GM08714 (cell line): ENCODE data around the gene FDXACB1.

Experiments
- H3K4me3 ChIP-seq: fragments of 200-500 bp; sonication (Bioruptor generic); 2 replicates; pipeline ENCODE4 v1.5.1; 2014; ENCODE audit warnings: mild to moderate bottlenecking, low read length, inconsistent platforms
- ZNF274 ChIP-seq: IDR thresholded peaks from 2 replicates; pipeline ENCODE4 v1.6.1; 2012; ENCODE audit warnings: mild to moderate bottlenecking, low read depth, low read length

The FDXACB1 gene

DNA sequence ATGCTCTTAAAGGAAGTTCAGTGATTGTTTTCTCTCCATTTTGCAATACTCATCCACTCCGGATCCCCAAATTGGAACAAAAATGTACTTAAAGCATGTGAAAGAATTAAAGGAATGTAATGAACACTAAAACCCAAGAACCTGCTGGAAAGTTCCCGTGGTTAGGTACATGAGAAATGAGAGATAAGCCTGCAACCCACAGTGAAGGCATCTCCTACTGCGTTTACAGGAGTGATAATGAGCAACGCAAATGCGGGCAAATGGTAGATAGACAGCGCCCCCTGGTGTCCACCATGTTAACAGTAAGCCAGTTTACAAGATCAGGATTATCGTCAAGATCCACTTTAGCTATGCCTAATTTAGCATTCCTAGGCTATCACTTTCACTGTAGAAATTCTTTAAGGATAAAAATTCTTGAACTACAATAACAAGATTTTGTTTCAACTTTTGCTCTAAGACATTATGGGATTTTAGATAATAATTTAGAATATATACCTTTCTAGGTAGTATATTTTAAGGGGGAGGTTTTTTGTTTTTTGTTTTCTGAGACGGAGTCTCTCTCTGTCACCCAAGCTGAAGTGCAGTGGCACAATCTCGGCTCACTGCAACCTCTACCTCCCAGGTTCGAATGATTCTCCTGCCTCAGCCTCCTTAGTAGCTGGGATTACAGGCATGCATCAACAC lies 37.5 kb downstream of the FDXACB1 start:
- no peak overlapping the region for H3K4me3 ChIP-seq
- no peak for TF ChIP-seq ZNF274

DNA sequence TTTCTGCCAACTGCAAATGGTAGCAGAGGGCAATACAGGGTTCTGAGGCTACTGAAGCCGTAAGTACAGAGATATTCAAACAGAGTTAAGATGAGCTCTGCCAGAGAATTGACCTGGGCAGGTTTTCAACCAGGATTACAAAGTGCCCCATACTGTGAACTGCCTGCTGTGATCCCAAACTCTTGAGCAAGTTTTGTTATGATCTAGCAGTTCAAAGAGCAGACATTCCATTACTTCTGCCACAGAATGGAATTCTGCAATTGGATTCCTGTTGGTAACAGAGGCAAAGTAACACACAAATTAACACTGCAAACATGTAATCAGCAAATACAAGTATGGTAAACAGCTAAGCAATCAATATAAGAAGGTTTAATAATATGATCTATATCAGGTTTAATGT lies 38.8 kb downstream of the FDXACB1 start:
- no peak for TF ChIP-seq ZNF274
- no peak overlapping the region for H3K4me3 ChIP-seq

DNA sequence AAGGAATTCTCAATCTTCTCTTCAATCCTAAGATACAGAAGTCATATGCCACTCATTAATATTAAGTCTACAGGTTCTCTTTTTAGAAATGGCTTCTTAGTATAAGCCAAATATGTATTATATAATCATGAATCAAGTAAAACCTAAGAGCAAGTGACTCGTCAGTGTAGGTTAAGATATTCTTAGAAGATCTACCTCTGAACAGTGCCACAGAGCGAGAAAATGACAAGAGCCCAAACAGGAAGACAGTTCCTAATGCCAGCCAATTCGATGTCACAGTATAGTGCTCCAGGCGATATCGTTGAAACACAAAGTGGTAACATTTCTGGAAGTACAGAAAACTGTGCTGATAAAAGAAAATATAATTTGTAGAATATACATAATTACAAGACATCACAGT lies 40.9 kb downstream of the FDXACB1 start:
- no peak for TF ChIP-seq ZNF274
- H3K4me3 ChIP-seq: no peak overlapping the region

DNA sequence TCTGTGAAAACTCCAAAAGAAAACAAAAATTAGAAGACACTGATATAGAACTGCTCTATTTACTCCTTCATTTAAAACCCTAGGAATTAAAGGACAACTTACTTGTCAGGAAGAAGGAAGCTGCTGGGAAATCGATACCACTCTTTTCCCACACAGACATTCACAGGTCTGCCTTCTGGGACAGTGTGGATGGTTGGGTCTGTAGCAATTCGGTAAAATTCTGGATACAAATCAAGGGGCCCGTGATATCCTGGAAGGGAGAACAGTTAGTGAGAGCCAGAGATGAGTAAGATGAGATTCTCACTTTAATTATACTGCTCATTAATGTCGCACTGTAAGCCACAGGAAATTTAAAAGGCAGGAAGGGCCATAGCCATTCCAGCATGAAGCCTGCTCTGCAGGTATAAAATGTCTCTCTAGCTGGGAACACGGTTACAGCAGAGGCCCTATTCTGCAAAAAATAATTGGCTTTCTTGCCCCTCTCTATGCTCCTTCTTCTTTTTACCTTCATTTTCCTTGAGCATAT lies 41.5 kb downstream of the FDXACB1 start:
- peak overlapping the region; percentile 36; the same call in 1 of the 2 replicates for H3K4me3 ChIP-seq
- no peak for TF ChIP-seq ZNF274

DNA sequence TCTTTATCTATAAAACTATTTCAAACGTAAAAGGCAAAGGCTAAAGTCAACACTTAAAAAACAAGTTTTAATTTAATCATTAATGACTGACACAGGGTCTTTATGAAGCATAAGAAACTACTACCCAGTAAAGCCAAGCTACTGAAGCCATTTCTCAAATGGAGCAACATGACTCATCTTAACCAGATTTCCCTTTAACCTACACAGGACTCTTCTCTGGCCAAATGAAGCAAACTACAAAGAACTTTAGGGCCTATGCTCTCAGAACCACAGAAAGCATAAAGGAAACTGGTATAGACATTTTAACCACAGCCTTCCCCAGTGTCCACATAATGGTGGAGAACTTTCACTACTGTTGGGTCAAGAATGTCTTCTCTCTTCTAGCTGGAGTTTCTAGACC lies 42.2 kb downstream of the FDXACB1 start:
- H3K4me3 ChIP-seq: no peak overlapping the region
- TF ChIP-seq ZNF274: no peak

DNA sequence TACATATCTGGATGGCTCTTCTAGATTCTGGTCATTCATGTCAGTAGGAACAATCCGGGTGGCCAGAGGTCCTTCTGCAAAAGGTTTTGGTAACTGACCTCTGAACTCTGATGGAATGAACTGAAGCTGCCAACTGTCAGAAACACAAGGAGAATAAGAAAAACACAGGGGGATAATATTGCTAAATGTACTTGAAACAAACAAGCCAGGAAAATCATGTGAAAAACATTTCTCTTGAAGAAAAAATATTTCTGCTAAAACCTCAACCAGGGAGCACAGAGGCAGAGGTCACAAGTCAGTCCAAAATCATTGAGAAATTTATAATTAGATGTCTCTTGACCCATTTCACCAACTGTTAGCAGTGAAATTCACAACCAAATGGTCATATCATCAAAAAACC lies 42.8 kb downstream of the FDXACB1 start:
- H3K4me3 ChIP-seq: no peak overlapping the region
- TF ChIP-seq ZNF274: no peak

DNA sequence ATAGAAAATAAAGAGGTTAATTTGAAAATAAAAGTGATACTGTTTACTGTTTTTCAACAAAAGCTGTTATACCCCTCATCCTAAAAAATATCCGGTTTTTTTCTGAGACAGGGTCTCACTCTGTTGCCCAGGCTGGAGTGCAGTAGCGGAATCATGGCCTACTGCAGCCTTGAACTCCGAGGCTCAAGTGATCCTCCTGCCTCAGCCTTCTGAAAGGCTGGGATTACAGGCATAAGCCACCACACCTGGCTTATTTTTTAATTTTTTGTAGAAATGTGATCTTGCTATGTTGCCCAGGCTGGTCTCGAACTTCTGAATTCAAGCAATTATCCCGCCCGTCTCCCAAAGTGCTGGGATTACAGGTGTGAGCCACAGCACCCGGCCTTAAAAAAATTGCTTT lies 43.3 kb downstream of the FDXACB1 start:
- no peak for TF ChIP-seq ZNF274

DNA sequence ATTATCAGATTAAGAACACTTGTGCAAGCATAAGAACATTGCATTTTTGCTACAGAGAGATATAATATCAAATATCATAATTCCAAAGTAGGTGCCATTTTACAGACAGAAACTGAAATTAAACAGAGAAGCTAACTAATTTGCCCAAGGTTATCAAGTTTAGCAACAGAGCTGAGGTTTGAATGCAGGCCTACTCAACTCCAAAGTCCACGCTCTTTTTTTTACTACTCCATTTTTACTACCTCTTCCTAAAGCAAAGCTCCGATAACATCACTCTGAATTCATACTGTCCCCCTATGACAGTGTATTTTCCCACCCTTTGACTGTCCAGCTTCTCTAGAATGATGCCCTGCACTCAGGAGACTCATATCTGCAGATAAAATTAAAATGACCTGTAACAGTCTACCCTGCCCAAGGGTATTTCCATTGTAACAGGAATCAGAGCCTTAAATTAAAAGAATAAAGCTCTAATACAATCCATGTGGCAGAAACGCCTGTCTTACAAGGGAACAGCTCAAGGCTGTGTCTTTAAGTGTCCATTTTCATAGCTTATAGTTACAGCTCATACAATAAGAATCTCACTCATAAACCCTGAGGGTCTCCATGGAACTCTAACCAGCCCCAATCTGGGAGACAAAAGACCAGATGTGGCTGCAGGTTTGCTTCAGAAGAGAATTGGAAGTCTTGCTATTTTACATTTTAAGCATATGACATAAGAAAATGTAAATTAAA lies 44.4 kb downstream of the FDXACB1 start:
- H3K4me3 ChIP-seq: no peak overlapping the region
- TF ChIP-seq ZNF274: no peak

More for the DNA sequence above, 43.3 kb downstream of the FDXACB1 start:
- no peak overlapping the region for H3K4me3 ChIP-seq

DNA sequence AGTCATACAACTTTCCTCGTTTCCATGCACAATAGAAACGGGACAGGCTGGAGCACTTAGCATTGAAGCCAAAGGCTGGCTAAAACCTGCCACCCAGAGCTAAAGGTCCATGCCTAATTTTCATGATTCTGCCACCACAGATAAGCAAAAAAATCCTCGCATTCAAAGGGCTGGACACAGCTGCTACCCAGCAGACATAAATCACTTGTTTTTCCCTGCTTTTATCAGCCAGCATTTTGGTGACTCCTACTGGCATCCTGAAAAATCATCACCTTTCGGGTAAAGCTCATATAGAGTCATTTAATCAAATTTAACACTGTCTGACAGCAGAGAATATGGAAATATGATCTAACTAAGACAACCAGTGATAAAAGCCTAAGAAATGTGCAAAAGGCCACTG lies 45.4 kb downstream of the FDXACB1 start:
- H3K4me3 ChIP-seq: no peak overlapping the region
- no peak for TF ChIP-seq ZNF274

DNA sequence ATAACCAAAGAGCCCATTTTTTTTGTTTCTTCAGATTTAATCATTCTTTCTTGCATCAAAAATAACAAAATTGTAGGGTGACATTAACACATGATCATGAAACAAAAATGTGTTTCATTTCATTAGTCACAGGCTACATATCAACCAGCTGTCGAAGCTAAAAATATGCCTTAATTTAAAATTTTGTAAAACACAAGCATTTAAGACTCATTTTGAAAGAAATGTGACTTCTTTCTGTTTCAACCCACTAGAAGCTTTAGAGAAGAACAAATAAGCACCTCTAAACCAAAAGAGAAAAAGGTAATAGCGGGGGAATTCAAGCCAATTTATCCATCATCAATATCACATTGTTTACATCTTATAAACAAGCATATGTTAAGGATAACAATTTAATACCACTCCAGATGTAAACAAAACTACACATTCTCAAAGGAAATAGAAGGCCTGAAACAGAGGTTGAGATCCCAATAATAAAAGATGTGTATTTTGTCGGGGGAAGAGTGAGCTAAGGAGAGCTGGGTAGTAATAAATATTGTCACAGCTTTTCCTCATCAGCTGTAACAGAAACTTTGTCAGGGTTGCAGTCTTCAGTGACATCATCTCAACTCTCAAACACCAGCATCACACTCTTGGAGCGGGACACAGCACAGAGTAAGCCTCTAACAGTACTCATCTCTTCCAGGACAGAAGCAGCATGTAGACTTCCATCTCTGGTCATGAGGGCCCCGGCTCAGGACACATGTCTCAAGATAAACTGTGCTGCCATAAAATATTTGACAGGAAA lies 49.6 kb downstream of the FDXACB1 start:
- H3K4me3 ChIP-seq: peak overlapping the region; percentile 27; the same call in 1 of the 2 replicates
- no peak for TF ChIP-seq ZNF274

DNA sequence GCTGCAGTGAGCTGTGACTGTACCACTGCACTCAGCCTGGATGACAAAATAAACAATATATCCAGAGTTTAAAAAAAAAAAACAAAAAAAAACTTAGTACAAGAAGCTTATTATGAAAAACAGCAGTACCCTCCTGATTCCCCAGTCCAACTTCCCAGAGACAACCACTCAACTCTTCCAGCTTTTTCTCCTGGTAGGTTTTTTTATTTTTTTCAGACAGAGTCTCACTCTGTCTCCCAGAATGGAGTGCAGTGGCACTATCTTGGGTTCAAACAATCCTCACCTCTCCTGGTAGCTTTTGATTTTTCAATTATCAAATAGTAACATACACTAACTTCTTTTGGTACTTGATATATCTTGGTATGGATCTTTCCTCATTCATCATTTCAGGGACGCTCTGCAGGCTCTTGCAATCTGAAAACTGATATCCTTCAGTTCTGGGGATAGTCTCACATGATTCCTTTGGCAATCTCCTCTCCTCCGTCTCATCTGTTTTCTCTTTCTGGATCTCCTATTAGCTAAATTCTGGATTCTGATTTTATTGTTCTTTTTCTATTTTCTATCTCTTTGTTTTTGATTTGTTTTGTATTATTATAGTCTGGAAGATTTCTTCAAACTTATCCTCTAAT lies 52.5 kb downstream of the FDXACB1 start:
- TF ChIP-seq ZNF274: no peak
- H3K4me3 ChIP-seq: no peak overlapping the region
